Stimulated activated CD8-positive, alpha-beta memory T cell treated with anti-CD3 and anti-CD28 coated beads, Interleukin-15, amount 100 ng/mL, for 48 hours (primary cell): ENCODE results near the gene SORCS2.
"Not testable (repeated sequence)": the region's sequence is repeated elsewhere in the genome, so short reads cannot be mapped to it uniquely, and the experiment has no call there.

Experiments
- DNase-seq, 2 donors: peaks; one replicate each; pipeline ENCODE4 v3.0.0-alpha.2; 2020; ENCODE audit warnings: low read depth in 2 of 2

The SORCS2 gene

DNA sequence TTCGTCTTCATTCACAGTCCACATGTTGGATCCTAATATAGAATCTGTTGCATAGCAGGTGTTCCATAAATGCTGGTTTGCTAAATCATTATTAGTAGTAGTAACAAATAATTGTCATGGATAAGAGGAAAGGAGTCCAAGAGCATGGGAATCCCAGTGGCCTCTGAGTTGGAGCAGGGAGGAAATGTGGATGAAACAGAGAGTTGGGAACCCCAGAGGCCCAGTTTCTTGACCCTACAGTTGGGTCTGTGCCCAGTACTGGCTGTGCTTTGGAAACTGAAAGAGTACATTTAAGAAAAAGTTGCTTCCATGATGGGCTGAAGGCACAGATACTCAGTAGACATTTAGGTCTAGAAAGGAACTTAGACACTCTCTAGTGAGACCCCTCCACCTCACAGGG, 391.8 kb downstream of the SORCS2 start:
- no peak for DNase-seq

DNA sequence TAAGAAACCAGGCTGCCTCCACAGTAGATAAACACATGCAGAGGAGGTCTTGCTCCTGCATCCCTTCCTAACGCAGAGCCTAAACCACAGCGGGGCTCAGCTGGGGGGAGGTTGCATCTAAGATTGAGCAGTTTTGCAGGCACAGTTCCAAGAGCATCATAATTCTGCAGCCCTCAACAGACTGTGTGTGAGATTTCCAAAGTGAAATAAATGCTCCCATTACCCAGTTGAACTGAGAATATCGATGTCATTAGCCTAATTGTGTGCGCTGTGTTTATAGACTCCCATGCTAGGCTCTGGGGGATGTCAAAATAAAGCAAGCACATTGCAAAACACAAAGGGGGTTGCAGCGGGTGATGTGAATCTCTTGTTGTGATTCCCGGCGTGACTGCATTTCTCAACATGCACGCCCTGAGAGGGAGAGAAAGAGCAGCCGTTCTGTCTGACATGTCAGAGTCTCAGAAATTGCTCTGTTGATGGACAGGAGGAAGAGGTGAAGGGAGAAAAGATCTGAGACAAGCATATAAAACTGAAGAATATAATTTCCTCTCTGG, 392.3 kb downstream of the SORCS2 start:
- no peak for DNase-seq

DNA sequence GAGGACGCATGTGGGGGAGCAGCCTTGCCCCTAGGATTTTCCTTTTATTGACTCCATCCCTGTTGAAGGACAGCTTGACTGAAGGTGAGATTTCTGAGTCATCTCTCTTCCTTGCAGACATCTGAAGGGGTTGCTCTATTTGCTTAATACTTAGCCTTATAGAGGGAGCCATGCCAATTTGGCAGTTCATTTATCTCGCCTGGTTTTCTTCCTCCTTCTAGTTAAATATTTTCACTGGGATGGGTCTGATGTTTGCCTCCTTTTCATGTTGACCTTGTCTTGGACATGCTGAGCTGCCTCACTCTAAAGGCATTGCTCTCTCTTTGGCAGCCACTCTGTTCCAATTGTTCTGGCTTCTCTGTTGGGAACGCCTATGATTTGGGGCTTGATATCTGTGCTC, 393.4 kb downstream of the SORCS2 start:
- DNase-seq: no peak

DNA sequence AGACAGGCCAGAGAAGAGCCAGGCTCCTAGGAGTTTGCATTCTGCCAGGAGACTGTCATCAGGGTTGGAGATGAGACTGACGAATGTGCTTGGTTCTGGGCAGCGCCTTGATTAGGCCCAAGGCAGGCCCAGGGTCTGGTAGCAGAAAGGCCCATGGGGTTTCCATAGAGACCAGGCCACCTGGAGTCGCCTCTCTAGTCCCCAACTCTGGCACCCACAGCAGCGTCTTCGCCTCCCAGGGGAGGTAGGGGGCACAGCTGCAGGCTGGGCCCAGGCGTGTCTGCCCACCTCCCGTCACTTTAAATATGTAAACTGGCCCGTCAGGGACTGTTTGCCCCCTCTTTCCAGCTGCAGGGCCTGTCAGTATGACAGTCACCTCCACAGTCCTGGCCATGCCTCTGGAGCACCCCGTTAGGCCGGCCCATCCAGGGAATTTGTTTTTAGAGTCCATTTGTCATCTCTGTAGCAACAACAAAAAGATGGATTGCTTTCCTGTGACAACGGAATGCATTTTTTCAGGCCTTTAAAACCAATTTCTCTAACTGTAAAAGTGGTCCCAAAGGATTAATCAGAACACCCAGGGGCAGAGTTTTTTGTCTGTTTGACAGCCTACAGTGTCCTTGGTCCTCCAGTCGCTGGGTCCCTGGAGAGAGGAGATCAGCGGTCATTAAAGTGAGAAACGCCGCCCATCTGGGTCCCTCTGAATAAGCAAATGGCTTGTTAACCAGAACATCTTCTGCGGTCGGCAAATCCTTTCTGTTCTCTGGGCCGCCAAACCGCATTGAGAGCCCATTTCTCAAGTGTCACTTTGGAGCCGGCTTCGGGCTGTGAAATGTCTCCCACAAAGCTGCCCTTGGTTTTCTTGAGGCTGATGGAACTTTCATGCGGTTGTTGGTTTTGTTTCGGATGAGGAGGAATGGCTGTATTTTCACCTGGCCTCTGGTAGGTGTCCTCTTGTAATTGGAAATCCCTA, 395.4 kb downstream of the SORCS2 start:
- no peak for DNase-seq

DNA sequence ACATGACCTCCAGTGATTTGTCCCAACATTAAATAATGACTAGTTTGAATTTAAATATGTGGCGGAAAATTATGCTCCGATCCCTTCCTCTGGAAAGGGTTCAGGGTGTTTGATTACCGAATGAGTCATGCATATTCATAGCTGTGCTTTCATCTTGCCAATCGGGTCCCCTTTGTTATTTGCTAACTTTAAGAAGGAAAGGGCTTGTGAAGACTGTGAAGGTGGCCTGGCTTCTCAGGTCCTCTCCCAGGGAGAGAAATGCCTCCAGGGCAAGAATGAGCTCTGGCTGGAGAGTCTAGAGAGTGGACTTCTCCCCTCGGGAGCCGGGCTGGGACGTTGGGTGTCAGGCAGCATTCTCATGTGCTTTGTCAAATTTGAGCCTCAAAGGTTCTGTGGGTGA, 397.9 kb downstream of the SORCS2 start:
- no peak for DNase-seq

DNA sequence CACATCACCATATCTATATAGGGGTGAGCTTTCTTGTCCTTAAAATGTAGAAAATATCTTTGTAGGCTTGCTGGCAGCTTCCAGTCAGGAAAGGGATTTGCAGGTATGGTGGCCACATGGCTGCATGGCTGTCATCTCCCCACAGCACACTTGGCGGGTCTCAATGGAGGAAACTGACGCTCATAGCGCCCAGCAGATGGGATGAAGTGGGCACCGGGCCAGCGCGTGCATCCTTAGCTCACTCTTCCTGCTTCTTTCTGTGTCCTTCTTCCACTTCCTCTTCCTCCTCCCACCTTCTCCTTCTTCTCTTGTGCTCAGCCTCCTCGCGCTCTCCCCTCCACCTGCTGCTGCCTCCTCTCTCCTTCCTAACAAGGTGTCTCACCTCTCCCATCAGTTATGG, 398.6 kb downstream of the SORCS2 start:
- no peak for DNase-seq

DNA sequence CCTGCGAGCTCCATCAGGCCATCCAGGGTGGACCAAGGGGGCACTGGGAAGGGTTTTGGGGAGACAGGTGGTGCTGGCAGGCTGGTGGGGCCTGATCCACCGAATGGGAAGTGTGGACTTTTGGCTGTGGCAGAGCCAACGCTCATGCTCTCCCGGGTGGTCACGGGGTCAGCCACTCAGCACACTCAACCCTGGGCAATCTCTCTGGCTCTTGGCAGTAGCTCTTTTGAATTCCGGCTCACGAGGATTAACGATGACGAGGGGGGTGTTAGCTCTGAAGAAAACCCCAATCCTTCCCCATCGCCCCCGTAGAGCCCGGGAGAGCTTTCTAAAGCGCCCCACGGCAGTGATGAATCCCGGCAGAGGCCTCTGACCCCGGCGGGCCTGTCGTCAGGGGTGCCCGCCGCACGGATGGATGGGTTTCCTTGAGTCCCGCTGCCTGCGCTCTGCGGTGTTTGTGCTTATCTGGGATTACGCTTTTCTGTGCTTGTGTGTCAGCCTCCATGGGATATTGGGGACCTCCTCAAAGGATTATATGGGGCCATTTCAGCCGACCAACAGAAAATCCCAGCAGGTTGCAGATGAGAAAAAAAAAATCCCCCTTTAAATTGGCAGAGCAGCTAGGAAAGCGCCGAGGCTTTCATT, 399.2 kb downstream of the SORCS2 start:
- DNase-seq: no peak

DNA sequence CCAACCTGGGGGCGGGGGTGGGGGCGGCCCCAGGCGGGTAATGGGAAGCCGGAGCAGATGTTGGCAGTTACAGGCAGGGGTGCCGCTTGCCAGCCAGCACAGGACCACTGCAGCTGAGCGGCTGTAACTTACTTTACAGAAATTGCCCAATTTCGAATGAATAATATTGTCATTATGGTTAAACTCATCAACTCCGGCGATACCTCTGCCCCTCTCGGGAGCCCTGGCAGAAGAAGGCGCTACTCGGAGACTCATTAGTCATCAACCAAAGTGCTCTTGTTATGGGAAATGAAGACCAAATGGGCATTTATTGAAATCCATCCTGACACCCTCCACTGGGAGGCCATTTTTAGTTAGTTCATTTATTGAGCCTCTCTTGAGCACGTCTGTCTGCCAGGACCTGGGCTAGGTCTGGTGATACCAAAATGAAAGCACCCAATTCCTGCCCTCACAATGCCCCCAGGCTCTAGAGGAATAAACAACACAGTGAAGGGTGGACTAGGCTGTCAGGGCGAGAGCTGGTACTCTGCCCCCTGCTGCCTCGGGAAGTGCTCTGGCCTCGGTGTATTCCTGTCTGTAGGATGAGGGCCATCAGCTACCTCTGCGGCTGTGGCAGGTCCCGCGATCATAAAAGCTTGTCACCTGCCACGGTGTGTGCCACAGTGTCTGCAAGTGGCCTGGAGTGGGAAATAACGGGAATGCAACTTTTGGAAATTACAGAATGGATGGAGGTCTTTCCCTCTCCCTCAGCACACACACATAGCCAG, 401.5 kb downstream of the SORCS2 start:
- DNase-seq: no peak

DNA sequence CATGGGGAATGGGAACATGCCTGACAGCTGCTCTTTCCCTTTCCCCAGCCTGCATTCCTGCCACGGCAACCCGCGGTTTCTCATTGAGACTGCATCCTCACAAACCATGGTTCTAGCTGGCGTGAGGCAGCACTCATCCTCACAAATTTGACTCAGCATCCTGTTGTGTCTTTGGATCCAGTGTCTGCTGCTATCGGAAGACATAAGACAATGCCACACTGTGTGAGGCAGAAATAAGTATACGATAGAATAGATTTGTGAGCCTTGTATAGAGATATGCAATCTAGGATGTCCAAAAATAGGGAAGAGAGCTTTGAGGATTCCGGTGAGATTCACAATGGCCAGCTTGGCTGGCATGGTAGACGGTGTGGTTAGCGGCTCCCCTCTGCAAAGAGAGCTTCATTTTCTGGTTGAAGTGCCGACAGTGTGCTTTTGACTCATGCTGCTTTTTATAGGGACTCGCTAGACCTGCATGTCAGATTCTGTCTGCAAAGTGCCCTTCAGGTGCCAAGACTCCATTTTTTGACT, 403.7 kb downstream of the SORCS2 start:
- DNase-seq: no peak

DNA sequence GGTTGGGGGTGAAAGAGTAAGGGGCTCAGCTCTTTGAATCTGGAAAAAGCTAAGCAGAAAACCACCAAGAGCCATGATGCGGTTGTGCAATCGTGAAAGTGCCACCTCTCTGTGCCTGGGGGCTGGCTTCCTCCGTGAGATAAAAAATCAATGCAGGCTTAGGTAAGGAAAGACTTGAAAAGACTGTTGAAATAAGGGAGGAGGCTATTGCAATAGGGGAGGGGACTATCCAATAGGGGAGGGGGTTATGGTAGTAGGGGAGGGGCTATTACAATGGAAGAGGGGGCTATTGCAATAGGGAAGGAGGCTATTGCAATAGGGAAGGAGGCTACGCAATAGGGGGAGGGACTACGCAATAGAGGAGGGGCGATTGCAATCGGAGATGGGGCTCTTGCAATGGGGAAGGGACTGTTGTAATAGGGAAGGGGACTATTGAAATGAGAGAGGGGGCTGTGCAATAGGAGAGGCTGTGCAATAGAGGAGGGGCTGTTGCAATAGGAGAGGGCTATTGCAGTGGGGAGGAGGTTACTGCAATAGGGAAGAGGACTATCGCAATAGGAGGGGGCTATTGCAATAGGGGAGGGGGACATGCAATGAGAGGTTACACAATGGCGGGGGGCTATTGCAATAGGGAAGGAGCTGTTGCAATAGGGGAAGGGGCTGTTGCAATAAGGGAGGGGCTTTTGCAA, 404.7 kb downstream of the SORCS2 start:
- no peak for DNase-seq

DNA sequence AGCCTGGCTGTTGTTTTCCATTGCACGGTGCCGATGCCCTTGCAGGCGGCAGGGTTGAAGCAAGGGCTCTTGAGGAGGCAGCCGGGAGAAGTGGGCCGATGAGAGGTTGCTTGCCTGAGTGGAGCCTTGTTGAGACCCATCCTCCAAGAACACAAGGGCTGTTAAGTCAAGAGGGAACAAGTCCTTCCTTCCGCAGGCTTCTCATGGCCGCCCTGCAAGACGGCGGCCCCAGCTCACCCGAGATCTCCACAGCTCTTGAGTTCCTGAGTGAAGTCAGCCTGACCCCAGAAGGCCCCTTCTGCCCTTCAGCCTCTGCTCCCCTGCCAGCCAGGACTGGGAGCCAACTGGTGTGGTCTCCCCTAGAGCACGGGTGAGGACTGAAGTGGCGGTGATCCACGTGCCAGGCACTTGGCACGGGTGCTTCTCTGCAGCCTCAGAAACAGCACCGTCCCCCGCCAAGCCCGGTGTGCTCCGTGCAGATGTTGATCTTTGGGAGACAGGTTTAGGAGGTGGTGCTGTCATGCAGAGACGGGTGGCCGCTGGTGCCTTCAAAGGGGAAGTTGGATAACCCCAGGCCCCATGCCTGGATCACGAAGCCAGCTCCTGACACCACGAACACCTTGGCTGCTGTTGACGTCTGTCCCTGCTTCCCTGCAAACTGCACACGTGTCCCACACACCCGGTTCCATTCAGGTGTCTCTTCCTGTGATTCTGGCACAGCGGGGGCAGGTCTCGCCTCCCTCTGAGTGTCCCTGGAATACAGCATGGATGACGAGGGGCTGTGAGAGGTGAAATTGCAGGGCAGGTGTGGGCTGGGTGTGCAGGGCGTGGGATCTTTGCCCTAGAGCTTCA, 406.8 kb downstream of the SORCS2 start:
- DNase-seq: no peak

DNA sequence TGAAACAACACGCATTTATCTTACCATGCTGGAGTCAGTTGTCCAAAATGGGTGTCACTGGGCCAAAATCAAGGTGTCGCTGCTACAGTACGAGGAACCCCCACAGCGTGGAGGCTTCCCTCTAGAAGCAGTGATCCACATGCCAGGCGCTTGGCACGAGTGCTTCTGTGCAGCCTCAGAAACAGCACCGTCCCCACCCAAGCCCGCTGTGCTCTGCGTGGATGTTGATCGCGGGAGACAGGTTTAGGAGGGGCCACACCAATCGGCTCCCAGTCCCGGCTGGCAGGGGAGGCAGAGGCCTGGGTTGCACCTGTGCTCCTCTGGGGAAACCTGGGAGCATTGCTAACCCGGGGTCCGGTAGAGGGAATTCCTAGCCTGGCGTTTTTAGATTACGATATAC, 407.9 kb downstream of the SORCS2 start:
- no peak for DNase-seq

DNA sequence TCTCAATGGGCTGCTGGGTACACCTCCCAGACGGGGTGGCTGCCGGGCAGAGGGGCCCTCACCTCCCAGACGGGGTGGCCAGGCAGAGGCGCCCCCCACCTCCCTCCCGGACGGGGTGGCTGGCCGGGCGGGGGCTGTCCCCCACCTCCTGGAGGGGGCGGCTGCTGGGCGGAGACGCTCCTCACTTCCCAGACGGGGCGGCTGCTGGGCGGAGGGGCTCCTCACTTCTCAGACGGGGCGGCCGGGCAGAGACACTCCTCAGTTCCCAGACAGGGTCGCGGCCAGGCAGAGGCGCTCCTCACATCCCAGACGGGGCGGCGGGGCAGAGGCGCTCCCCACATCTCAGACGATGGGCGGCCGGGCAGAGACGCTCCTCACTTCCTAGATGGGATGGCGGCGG, 409.8 kb downstream of the SORCS2 start:
- not testable (repeated sequence) for DNase-seq

DNA sequence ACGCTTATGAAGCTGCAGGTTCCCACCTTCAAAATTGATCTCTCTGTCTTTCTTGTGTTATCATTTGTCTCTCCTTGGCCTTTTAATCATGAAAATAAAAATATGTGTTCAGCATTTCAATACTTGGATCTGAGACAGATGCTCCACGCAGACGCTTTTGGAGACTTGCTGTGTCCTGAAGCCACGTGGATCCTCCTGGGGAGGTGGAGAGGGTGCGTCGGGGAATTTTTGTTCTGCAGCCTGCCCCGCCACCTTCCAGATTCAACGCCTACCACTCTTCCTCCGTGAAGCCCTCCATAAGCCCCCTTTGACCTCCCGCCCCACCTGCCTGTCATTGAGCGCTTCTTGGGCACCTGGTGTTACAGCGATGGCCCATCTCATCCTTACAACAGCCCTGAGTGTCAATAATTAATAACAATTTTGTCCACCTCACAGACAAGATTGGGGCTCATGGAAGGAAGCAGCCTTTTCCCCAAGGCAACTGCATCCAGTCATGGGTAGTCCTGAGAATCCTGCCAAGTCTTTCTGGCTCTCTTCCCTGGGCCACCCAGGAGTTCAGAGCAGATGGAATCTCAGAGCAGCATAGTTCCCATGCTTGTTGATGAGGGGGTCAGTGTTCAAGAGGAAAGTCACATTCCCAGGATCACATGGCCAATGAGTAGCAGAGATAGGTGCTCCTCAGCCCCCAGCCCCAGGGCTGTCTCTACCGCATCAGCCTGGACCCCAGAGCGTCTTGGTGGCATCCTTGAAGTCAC, 415.0 kb downstream of the SORCS2 start:
- no peak for DNase-seq

DNA sequence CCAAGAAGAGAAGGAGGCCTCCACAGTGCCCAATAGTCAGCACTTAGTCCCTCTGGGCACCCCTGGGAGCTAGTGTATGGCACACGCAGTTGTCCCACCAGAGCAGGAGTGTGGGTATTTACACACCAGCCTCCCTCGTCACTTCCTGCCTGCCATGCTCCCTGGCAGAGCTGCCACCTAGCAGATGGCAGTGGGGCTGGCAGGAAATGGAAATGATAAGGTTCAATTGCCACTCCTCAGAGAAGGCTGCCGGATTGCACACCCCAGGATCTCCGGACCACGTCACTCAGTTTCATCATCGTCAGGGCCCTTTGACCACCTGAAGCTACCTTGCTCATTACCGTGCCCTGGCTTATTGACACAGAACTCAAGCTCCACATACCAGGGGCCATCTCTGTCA, 415.7 kb downstream of the SORCS2 start:
- DNase-seq: no peak

DNA sequence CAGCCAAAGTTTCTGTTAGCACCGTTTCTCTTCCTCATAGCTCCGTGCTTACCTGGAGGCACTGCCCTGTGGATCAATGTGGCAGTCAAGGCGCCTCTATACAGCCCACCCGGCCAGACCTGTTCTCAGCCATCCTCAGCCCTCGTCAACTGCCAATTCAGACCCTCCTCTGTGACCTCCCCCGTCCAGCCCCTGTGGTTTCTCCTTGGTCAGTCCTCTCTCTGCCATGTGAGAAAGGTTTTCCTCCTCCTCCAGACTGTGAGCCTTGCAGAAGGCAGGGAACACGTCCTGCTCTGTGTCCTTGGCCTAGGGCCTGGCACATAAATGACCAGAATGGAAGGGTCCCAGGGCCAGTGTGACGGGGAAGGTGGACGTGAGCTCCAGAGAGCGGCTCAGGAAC, 417.0 kb downstream of the SORCS2 start:
- DNase-seq: no peak

DNA sequence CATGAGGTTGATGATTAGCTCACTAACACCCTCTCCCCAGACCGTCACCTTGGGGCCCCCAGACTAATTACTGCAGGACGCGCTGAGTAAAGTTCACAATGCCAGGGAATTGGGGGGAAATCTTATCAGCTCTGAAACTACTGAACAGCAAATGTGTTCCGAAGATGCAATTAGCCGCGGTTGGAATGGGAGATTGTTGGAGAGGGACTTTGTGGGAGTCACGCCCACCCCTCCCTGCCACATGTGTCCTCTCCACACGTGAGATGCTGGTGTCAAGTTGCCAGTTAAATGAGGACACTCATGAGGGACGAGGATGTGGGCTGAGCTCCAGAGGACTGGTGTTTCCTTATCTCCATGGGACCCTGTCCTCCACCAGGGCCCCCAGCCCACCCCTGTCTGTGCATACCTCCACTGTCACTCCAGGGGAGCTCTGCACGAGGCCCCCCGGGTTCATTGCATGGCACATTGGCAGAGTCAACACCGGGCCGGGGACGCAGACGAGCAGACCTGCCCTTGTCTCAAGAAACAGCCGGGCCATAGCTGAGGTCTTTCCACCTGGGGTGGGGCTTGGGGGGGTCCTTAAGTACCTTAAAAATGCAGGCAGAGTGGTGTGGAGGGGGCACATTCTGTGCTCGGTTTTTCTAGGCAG, 417.8 kb downstream of the SORCS2 start:
- DNase-seq: no peak

DNA sequence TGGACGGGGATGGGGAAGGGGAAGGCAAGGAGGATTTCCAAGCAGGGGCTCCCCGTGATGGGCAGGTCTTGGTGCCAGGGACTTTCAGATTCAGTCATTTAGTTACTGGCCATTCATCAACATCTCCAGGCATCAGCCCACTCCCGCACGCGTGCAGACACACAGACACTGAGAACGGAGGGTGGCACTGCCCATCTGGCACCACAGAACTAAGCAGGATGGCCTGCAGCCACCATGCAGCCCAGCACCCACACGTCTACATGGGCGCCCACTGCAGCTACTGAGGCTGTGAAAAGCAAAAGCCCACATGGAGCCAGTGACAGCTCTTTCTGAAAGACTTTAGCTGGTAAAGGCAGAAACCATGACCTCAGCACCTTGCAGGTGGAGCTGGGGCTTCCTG, 418.5 kb downstream of the SORCS2 start:
- DNase-seq: no peak

DNA sequence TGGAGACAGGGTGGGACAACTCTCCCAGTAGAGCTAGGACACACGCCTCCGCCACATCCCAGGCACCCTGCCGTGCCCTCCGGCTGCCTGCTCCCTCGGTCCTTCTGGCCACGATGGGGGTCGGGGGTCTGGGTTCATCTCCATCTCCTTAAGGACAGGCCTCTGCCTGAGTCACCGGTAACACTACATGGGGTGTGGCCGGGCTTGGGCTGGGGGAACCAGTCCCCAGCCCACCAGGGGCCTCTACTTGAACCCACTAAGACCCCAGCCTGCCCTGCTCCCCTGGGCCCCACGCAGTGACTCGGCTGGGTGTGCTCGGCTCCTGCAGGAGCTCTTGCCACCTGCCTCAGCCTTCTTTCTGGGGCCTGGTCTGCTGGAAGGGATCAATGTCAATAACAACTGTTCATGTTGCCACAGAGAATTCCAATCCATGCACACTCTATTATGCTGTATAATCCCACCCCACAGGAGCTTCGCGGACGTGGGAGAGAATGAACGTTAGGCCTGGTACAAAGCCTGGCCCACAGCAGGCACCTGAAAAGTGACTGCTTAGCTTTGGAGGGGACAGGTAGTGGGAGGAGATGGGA, 420.1 kb downstream of the SORCS2 start:
- DNase-seq: no peak
